DND-41 (cell line): ENCODE data around the gene FAM163B.

Experiments
- ATAC-seq: fragments of 200-7000 bp; cut with Tn5 transposase; 3 replicates; pipeline ENCODE4 v1.9.1; 2021; ENCODE audit warnings: low read depth; ENCODE audit not compliant: insufficient read depth
- DNase-seq: peaks from one replicate; pipeline ENCODE4 v3.0.0-alpha.2; 2020
- H2AFZ ChIP-seq: 2 replicates; pipeline ENCODE4 v1.6.0; 2012; ENCODE audit warnings: low read depth, low read length
- H3K27ac ChIP-seq: 2 replicates; pipeline ENCODE4 v1.5.1; 2012; ENCODE audit warnings: low read length, inconsistent platforms
- H3K27me3 ChIP-seq: fragments of 200-600 bp; sonication (generic); 2 replicates; pipeline ENCODE4 v1.6.0; 2012; ENCODE audit warnings: low read length, mild to moderate bottlenecking, inconsistent platforms; ENCODE audit not compliant: insufficient read depth, poor library complexity
- H3K36me3 ChIP-seq: 2 replicates; pipeline ENCODE4 v1.5.1; 2012; ENCODE audit warnings: low read length, inconsistent platforms; ENCODE audit not compliant: insufficient read depth
- H3K4me1 ChIP-seq: 2 replicates; pipeline ENCODE4 v1.5.1; 2012; ENCODE audit warnings: mild to moderate bottlenecking, low read length; ENCODE audit not compliant: insufficient read depth
- H3K4me2 ChIP-seq: 2 replicates; pipeline ENCODE4 v1.6.0; 2012; ENCODE audit warnings: mild to moderate bottlenecking, moderate library complexity, low read length, inconsistent platforms; ENCODE audit not compliant: insufficient read depth
- H3K4me3 ChIP-seq, 2 experiments: fragments of 200-600 bp in 1 of 2; shearing (Covaris generic) in 1 of 2; 2 replicates each; pipeline ENCODE4 v1.5.1; 2012 to 2016; ENCODE audit warnings: inconsistent platforms in 2 of 2, low read length in 2 of 2, mild to moderate bottlenecking in 2 of 2, low read depth in 1 of 2, moderate library complexity in 1 of 2
- H3K79me2 ChIP-seq: 2 replicates; pipeline ENCODE4 v1.6.0; 2012; ENCODE audit warnings: low read length, inconsistent platforms; ENCODE audit not compliant: insufficient read depth
- H3K9ac ChIP-seq: 2 replicates; pipeline ENCODE4 v1.6.0; 2012; ENCODE audit warnings: low read depth, mild to moderate bottlenecking, inconsistent platforms, low read length, moderate library complexity
- H3K9me3 ChIP-seq: 2 replicates; pipeline ENCODE4 v1.5.1; 2012; ENCODE audit warnings: low read length, moderate library complexity, mild to moderate bottlenecking, inconsistent platforms; ENCODE audit not compliant: insufficient read depth, severe bottlenecking
- H4K20me1 ChIP-seq: 2 replicates; pipeline ENCODE4 v1.6.0; 2012; ENCODE audit warnings: low read length; ENCODE audit not compliant: insufficient read depth
- CTCF ChIP-seq: IDR thresholded peaks from 2 replicates; pipeline ENCODE4 v1.5.1; 2012; ENCODE audit warnings: borderline replicate concordance, low read length, moderate library complexity, mild to moderate bottlenecking; ENCODE audit not compliant: poor library complexity, severe bottlenecking; ENCODE audit errors: extremely low read depth
- EZH2 ChIP-seq: IDR thresholded peaks from 3 replicates; pipeline ENCODE4 v1.6.1; 2012; ENCODE audit warnings: borderline replicate concordance, low read depth, mild to moderate bottlenecking, moderate library complexity, low read length, inconsistent platforms; ENCODE audit not compliant: severe bottlenecking

The FAM163B gene

DNA sequence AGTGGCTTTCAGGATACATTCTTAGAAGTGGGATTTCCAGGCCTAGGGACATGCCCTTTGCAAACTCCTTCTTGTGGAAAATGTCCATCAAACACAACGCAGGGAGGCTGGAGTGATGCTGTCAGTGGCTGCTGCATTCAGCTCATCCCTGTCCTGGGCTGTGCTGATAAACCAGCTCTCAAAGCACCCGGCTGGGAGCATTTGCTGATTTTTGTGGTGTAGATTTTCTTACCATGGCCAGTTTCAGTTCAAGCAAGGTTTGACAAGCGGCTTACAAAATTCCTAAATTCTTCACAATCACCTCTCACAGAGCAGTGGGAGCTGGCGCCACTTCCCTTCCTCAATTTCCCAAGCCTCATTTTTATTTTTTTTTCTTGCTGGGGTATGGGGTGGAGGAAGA is 28.2 kb downstream of the FAM163B start:
- H3K4me2 ChIP-seq = no peak overlapping the region
- no peak for TF ChIP-seq EZH2
- TF ChIP-seq CTCF = no peak
- H3K27ac ChIP-seq = no peak overlapping the region
- H3K79me2 ChIP-seq = no peaks in the 10 kb centered on the region
- no peaks in the 10 kb centered on the region for H3K36me3 ChIP-seq
- H2AFZ ChIP-seq = no peak overlapping the region
- H3K4me1 ChIP-seq = peaks cover 17% of the 10 kb centered on the region
- H3K9me3 ChIP-seq = no peaks in the 10 kb centered on the region
- H4K20me1 ChIP-seq = peaks cover 7% of the 10 kb centered on the region; the same call in 1 of the 2 replicates
- ATAC-seq (no peak), DNase-seq (no peak)
- H3K4me3 ChIP-seq = no peak overlapping the region
- H3K9ac ChIP-seq = no peak overlapping the region
- no peaks in the 10 kb centered on the region for H3K27me3 ChIP-seq

GRCh38 chr9:133580419-133580738 is 28.8 kb downstream of the FAM163B start:
- Histone ChIP-seq H3K4me2 (no peak overlapping the region), H3K9me3 (no peaks in the 10 kb centered on the region), H3K9ac (no peak overlapping the region), H3K79me2 (no peaks in the 10 kb centered on the region), H3K4me3 (no peak overlapping the region), H2AFZ (no peak overlapping the region), H3K36me3 (no peaks in the 10 kb centered on the region), H3K27me3 (no peaks in the 10 kb centered on the region), H3K27ac (no peak overlapping the region), H3K4me1 (peaks cover 11% of the 10 kb centered on the region), H4K20me1 (peaks cover 5% of the 10 kb centered on the region; the same call in 1 of the 2 replicates)
- no peak for DNase-seq
- no peak for TF ChIP-seq CTCF
- no peak for ATAC-seq

GRCh38 chr9:133579601-133580418 is 29.4 kb downstream of the FAM163B start:
- no peak for TF ChIP-seq EZH2
- TF ChIP-seq CTCF = no peak
- ATAC-seq (no peak), DNase-seq (no peak)
- no peak overlapping the region for H3K4me3 ChIP-seq
- H3K4me2 ChIP-seq = no peak overlapping the region
- no peaks in the 10 kb centered on the region for H3K36me3 ChIP-seq
- peaks cover 5% of the 10 kb centered on the region for H3K4me1 ChIP-seq
- no peak overlapping the region for H3K9ac ChIP-seq
- no peak overlapping the region for H2AFZ ChIP-seq
- H3K27ac ChIP-seq = no peak overlapping the region
- peaks cover 4% of the 10 kb centered on the region; the same call in 1 of the 2 replicates for H4K20me1 ChIP-seq
- no peaks in the 10 kb centered on the region for H3K9me3 ChIP-seq
- no peaks in the 10 kb centered on the region for H3K27me3 ChIP-seq
- no peaks in the 10 kb centered on the region for H3K79me2 ChIP-seq
